PC-3 (cell line): ENCODE measurements around the gene SPCS2.

Experiments used
- EZH2 ChIP-seq: fragments of 300-600 bp; sonication (generic); IDR thresholded peaks from one replicate; pipeline ENCODE4 v1.6.1; 2017; ENCODE audit warnings: antibody characterized with exemption, mild to moderate bottlenecking, low read length; ENCODE audit not compliant: unreplicated experiment
- EZH2phosphoT487 ChIP-seq: fragments of 300-600 bp; sonication (generic); IDR thresholded peaks from 2 replicates; pipeline ENCODE4 v1.6.1; 2018; ENCODE audit warnings: mild to moderate bottlenecking, antibody characterized with exemption, low read length, borderline replicate concordance
- TF ChIP-seq, protein P1 (sequence below): fragments of 300-600 bp; sonication (generic); conservative IDR thresholded peaks from 2 replicates; pipeline ENCODE4 v1.5.1; 2017; ENCODE audit warnings: antibody characterized with exemption, low read depth, mild to moderate bottlenecking, low read length

DNA sequence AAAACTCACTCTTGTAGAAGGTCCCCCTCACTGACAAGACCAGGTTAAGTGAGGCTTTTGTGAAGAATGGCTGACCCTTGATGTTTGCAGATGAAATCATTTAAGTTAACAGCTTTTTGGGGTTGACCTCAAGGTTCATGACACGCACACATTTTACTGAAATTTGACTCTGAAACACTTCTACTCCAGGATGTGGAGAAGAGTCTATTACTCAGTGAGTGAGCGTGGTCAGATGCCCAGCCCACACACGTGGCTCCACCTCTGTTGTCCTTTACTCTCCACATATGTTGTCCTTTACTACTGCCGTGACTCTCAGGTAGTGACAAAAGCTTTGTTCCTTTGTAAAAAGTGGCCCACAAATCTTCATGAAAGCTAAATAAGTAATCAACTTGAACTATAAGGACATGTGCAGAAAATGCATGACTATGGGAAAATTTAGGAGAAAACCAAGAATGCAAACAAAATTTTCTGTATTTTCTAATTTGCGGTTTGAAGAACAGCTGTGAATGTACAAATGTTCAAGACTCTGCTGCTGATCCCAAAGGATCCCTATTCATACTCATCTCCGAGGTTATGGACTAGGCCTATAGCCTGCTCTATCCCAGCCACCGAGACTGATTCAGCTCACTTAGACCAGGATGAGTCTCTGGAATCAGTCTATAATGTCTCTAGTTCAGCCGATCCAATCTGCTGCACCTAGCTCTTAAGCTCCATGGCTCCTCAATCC is 22.6 kb upstream of the SPCS2 start:
- TF ChIP-seq, protein P1, sequence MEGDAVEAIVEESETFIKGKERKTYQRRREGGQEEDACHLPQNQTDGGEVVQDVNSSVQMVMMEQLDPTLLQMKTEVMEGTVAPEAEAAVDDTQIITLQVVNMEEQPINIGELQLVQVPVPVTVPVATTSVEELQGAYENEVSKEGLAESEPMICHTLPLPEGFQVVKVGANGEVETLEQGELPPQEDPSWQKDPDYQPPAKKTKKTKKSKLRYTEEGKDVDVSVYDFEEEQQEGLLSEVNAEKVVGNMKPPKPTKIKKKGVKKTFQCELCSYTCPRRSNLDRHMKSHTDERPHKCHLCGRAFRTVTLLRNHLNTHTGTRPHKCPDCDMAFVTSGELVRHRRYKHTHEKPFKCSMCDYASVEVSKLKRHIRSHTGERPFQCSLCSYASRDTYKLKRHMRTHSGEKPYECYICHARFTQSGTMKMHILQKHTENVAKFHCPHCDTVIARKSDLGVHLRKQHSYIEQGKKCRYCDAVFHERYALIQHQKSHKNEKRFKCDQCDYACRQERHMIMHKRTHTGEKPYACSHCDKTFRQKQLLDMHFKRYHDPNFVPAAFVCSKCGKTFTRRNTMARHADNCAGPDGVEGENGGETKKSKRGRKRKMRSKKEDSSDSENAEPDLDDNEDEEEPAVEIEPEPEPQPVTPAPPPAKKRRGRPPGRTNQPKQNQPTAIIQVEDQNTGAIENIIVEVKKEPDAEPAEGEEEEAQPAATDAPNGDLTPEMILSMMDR, result no peak
- TF ChIP-seq EZH2phosphoT487, result no peak
- TF ChIP-seq EZH2, result no peak
